GM19023 (cell line): ENCODE data around the gene TOLLIP.

Experiments used
- ATAC-seq: cut with Tn5 transposase; IDR thresholded peaks from one replicate; pipeline ENCODE4 v1.9.1; 2021; ENCODE audit warnings: mild to moderate bottlenecking, moderate library complexity; ENCODE audit not compliant: unreplicated experiment

The TOLLIP gene

GRCh38 chr11:1234771-1235305, 74.6 kb downstream of the TOLLIP start:
- ATAC-seq = no peak

GRCh38 chr11:1234054-1234720, 75.2 kb downstream of the TOLLIP start:
- no peak for ATAC-seq

- no peak for ATAC-seq
These were observed 75.9 kb downstream of the TOLLIP start for GRCh38 chr11:1233351-1234053.

- no peak for ATAC-seq
These were observed 76.5 kb downstream of the TOLLIP start for GRCh38 chr11:1232883-1233321.

GRCh38 chr11:1232021-1232882, 77.2 kb downstream of the TOLLIP start:
- no peak for ATAC-seq

- no peak for ATAC-seq
These were observed 77.9 kb downstream of the TOLLIP start for GRCh38 chr11:1231396-1232020.

GRCh38 chr11:1230456-1231395, 78.7 kb downstream of the TOLLIP start:
- no peak for ATAC-seq

GRCh38 chr11:1230121-1230455, 79.3 kb downstream of the TOLLIP start:
- ATAC-seq = no peak

GRCh38 chr11:1229471-1230120, 79.8 kb downstream of the TOLLIP start:
- no peak for ATAC-seq

- no peak for ATAC-seq
These were observed 80.4 kb downstream of the TOLLIP start for GRCh38 chr11:1228921-1229451.

- ATAC-seq = no peak
These were observed 81.2 kb downstream of the TOLLIP start for GRCh38 chr11:1228101-1228821.

- ATAC-seq = no peak
These were observed 81.8 kb downstream of the TOLLIP start for GRCh38 chr11:1227551-1228100.

GRCh38 chr11:1226986-1227550, 82.4 kb downstream of the TOLLIP start:
- ATAC-seq = no peak

GRCh38 chr11:1226226-1226985, 83.0 kb downstream of the TOLLIP start:
- no peak for ATAC-seq

- ATAC-seq = no peak
These were observed 83.8 kb downstream of the TOLLIP start for GRCh38 chr11:1225386-1226225.
